Activated CD8-positive, alpha-beta T cell treated with anti-CD3 and anti-CD28 coated beads for 36 hours (primary cell): ENCODE data around the gene THTPA. TPM values are rescaled to one million over a fixed set of nuclear protein-coding genes. Genes with fewer than 3 reads are reported as not detected.

Source experiments
- ATAC-seq: fragments of 200-7000 bp; cut with Tn5 transposase; one replicate; pipeline ENCODE4 v1.10.0; 2021; ENCODE audit warnings: mild to moderate bottlenecking, moderate library complexity
- CTCF ChIA-PET: fragments of 350-600 bp; sonication (Branson Sonifier 250); formaldehyde crosslinking; loops from one replicate; lab custom pipeline; 2021; ENCODE audit warnings: antibody characterized with exemption; lab: Charles Lee
- POLR2A ChIA-PET: fragments of 350-600 bp; sonication (Branson Sonifier 250); formaldehyde crosslinking; loops from one replicate; lab custom pipeline; 2021; ENCODE audit warnings: antibody characterized with exemption; lab: Charles Lee
- DNase-seq: peaks from one replicate; pipeline ENCODE4 v3.0.0-alpha.2; 2020
- H3K27ac Mint-ChIP-seq: one replicate; pipeline ENCODE4 v1.8.0; 2021; ENCODE audit warnings: mild to moderate bottlenecking, mixed read lengths
- H3K27me3 Mint-ChIP-seq: one replicate; pipeline ENCODE4 v1.8.0; 2021; ENCODE audit warnings: mixed read lengths
- H3K36me3 Mint-ChIP-seq: one replicate; pipeline ENCODE4 v1.8.0; 2021; ENCODE audit warnings: low read depth, mixed read lengths
- H3K4me1 Mint-ChIP-seq: one replicate; pipeline ENCODE4 v1.8.0; 2021; ENCODE audit warnings: low read depth, mixed read lengths
- H3K4me3 Mint-ChIP-seq: one replicate; pipeline ENCODE4 v1.8.0; 2021; ENCODE audit warnings: mild to moderate bottlenecking, moderate library complexity, mixed read lengths
- H3K9me3 Mint-ChIP-seq: one replicate; pipeline ENCODE4 v1.8.0; 2021; ENCODE audit warnings: mixed read lengths
- intact Hi-C: fragments of 100-400 bp; cut with micrococcal nuclease; formaldehyde crosslinking; loops from one replicate; pipeline ENCODE4 v1.10.0; 2022
- total RNA-seq, 2 experiments: library from RNA; stranded (reverse); gene quantifications; one replicate each; pipeline ENCODE4 v1.2.3, GENCODE V29; 2021
- TF ChIP-seq, protein P1 (sequence below): fragments of 200-600 bp; IDR thresholded peaks from one replicate; pipeline ENCODE4 v1.8.0; 2022; ENCODE audit warnings: antibody characterized with exemption, mild to moderate bottlenecking

Gene THTPA
- total RNA-seq, 2 experiments from 2014 or later, result 5.1 to 7.6 TPM

DNA sequence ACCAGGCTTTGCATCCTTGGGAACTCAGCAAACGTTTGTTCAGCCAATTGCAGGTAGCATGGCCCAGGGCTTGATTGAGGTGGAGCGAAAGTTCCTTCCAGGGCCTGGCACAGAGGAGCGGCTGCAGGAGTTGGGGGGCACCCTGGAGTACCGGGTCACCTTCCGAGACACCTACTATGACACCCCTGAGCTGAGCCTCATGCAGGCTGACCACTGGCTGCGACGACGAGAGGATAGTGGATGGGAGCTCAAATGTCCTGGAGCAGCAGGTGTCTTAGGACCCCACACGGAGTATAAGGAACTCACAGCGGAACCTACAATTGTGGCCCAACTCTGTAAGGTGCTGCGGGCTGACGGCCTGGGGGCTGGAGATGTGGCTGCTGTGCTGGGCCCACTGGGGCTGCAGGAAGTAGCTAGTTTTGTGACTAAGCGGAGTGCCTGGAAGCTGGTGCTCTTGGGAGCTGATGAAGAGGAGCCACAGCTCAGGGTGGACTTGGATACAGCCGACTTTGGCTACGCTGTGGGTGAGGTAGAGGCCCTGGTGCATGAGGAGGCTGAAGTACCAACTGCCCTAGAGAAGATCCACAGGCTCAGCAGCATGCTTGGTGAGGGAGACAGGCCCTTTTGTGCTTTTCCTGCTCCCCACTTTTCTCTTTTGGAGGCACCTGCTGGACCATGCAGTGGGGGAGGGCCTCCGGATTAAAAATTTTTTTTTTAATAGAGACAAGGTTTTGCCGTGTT, 799 bp downstream of the THTPA start:
- CTCF ChIA-PET, result interaction anchor here (0.8 to 13.7 kb wide), 5 partner anchors 12 to 230 kb away, joined by 3 to 291 read pairs (median 51); partner anchors contain the start of gene AP1G2
- intact Hi-C loops, result no loop called here
- Mint-ChIP-seq H3K27ac (peak overlapping the region; percentile 96), H3K36me3 (peaks cover 27% of the 10 kb centered on the region), H3K4me3 (peak overlapping the region; percentile 94), H3K27me3 (no peaks in the 10 kb centered on the region), H3K4me1 (peaks cover 37% of the 10 kb centered on the region), H3K9me3 (no peaks in the 10 kb centered on the region)
- POLR2A ChIA-PET, result interaction anchor here (0.7 to 2.7 kb wide), 9 partner anchors 10 to 590 kb away, joined by 3 to 10 read pairs (median 4); partner anchors contain the start of gene RNF31
- TF ChIP-seq, protein P1, sequence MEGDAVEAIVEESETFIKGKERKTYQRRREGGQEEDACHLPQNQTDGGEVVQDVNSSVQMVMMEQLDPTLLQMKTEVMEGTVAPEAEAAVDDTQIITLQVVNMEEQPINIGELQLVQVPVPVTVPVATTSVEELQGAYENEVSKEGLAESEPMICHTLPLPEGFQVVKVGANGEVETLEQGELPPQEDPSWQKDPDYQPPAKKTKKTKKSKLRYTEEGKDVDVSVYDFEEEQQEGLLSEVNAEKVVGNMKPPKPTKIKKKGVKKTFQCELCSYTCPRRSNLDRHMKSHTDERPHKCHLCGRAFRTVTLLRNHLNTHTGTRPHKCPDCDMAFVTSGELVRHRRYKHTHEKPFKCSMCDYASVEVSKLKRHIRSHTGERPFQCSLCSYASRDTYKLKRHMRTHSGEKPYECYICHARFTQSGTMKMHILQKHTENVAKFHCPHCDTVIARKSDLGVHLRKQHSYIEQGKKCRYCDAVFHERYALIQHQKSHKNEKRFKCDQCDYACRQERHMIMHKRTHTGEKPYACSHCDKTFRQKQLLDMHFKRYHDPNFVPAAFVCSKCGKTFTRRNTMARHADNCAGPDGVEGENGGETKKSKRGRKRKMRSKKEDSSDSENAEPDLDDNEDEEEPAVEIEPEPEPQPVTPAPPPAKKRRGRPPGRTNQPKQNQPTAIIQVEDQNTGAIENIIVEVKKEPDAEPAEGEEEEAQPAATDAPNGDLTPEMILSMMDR, result no peak
- DNase-seq (no peak), ATAC-seq (no peak)

DNA sequence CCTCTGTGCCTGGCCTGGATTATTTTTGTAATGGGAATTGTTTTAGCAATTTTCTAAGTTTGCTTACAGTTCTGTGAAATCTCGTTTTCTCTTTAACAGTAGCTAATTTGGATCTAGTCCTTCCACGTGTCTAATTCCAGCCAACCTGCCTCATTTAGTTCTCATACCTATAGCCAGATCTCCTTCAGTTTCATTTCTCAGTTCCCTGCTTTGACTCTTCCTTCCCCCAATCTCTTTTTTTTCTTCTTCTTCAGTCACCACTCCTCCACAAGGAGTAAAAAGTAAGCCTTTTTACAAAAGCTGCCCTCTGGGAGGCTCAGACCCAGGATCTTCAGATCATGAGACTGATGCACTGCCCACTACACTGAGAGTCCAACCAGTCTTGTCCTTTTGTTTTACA, 1.4 kb downstream of the THTPA start:
- Mint-ChIP-seq H3K27me3 (no peaks in the 10 kb centered on the region), H3K27ac (peak overlapping the region; percentile 91), H3K36me3 (peaks cover 28% of the 10 kb centered on the region), H3K4me1 (peaks cover 36% of the 10 kb centered on the region), H3K4me3 (peak overlapping the region; percentile 94), H3K9me3 (no peaks in the 10 kb centered on the region)
- CTCF ChIA-PET, result interaction anchor here (0.8 to 13.7 kb wide), 5 partner anchors 11 to 78 kb away, joined by 3 to 291 read pairs (median 51); partner anchors contain the start of gene AP1G2
- DNase-seq, result no peak
- TF ChIP-seq, protein P1, result no peak
- POLR2A ChIA-PET, result interaction anchor here (1.0 to 2.7 kb wide), 5 partner anchors 8 to 235 kb away, joined by 4 to 10 read pairs (median 5); no protein-coding TSS in a partner anchor
- intact Hi-C loops, result no loop called here
- ATAC-seq, result no peak

DNA sequence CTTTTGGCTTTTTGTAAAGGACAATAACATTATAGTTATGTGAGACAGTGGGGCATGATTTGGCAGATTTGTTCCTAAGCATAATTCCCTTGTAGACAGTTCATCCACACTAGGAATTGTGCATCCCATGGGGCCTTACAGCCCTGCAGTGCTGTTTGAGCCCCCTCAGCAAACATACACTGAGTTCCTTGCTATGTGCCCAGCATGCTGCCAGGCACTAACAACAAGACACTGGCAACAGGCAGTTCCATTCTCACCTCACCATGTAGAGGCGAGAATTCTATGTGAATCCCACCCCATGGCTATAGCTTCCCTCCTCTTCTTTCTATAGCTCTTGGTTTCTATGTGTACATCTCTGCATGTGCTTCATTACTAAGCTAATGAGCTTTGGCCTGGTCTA, 1.9 kb downstream of the THTPA start:
- Mint-ChIP-seq H3K27me3 (no peaks in the 10 kb centered on the region), H3K36me3 (peaks cover 31% of the 10 kb centered on the region), H3K9me3 (no peaks in the 10 kb centered on the region), H3K4me3 (peak overlapping the region; percentile 94), H3K27ac (peak overlapping the region; percentile 91), H3K4me1 (peaks cover 38% of the 10 kb centered on the region)
- intact Hi-C loops, result loop anchor here (2.0 kb wide), 1 partner anchor 79 kb away; no protein-coding TSS in a partner anchor
- ChIA-PET CTCF (interaction anchor here (1.1 to 13.7 kb wide), 8 partner anchors 8 to 256 kb away, joined by 3 to 291 read pairs (median 12); partner anchors contain the start of gene AP1G2), POLR2A (interaction anchor here (0.9 to 2.7 kb wide), 5 partner anchors 9 to 86 kb away, joined by 3 to 10 read pairs (median 5); no protein-coding TSS in a partner anchor)
- TF ChIP-seq, protein P1, result no peak
- DNase-seq (no peak), ATAC-seq (no peak)

DNA sequence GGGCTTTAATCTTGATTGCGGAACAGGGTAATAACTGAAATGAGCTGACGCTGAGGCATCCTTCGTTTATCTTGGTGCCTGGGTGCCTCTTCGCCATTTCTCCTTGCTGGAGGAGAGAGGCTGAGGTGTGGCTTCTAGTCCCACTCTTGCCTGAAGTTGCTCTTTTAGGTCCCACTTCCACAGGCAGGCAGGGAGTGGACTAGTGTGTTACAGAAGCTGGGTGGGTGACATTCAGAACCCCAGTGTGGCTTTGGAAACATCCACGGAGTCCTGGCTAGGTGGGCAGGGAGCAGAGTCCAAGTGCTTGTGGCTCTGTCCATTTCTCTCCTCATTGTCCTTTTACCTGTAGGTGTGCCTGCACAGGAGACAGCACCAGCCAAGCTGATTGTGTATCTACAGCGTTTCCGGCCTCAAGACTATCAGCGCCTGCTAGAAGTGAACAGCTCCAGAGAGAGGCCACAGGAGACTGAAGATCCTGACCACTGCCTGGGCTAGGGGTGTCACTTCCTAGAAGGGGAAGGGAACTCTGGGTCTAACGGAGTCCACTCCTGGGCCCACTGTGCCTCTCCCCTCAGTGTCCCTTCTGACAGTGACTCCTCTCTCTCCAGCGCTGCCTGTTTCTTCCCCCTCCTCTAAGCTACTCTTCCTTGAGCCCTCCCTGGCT, 2.4 kb downstream of the THTPA start:
- H3K36me3 Mint-ChIP-seq, result peaks cover 34% of the 10 kb centered on the region
- no peaks in the 10 kb centered on the region for H3K9me3 Mint-ChIP-seq
- H3K27ac Mint-ChIP-seq, result peak overlapping the region; percentile 91
- intact Hi-C loops, result loop anchor here (2.0 kb wide), 1 partner anchor 80 kb away; no protein-coding TSS in a partner anchor
- TF ChIP-seq, protein P1, result no peak
- CTCF ChIA-PET, result interaction anchor here (1.1 to 13.7 kb wide), 18 partner anchors 9 to 257 kb away, joined by 3 to 291 read pairs (median 5); partner anchors contain the start of gene AP1G2
- no peaks in the 10 kb centered on the region for H3K27me3 Mint-ChIP-seq
- POLR2A ChIA-PET, result interaction anchor here (0.6 to 2.7 kb wide), 6 partner anchors 8 to 165 kb away, joined by 3 to 10 read pairs (median 4); no protein-coding TSS in a partner anchor
- ATAC-seq (no peak), DNase-seq (no peak)
- peaks cover 39% of the 10 kb centered on the region for H3K4me1 Mint-ChIP-seq
- H3K4me3 Mint-ChIP-seq, result peak overlapping the region; percentile 94
